HG03066 (cell line): ENCODE results near the gene EMC8.

ENCODE experiments used
- ATAC-seq: cut with Tn5 transposase; IDR thresholded peaks from one replicate; pipeline ENCODE4 v1.9.1; 2021; ENCODE audit warnings: low read depth; ENCODE audit not compliant: unreplicated experiment

The EMC8 gene

DNA sequence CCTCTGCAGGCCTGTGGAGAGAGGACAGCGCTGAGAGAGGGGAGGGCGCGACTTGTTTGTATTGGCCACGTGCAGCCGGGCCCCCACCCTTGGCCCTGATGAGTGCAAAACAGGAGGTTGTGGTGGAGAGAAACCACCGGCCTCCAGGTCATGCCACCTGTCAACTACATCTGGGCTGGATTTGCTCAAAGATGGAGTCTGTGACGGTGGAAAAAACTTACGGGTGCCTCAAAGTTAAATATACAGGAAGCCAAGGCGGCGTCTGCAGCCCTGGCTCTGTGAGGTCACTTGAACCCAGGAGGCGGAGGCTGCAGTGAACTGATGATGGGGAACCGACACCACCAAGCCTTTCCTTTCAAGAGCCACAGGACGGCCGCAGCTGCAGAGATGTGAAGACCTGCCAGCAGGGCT is 64.1 kb downstream of the EMC8 start:
- ATAC-seq: no peak

DNA sequence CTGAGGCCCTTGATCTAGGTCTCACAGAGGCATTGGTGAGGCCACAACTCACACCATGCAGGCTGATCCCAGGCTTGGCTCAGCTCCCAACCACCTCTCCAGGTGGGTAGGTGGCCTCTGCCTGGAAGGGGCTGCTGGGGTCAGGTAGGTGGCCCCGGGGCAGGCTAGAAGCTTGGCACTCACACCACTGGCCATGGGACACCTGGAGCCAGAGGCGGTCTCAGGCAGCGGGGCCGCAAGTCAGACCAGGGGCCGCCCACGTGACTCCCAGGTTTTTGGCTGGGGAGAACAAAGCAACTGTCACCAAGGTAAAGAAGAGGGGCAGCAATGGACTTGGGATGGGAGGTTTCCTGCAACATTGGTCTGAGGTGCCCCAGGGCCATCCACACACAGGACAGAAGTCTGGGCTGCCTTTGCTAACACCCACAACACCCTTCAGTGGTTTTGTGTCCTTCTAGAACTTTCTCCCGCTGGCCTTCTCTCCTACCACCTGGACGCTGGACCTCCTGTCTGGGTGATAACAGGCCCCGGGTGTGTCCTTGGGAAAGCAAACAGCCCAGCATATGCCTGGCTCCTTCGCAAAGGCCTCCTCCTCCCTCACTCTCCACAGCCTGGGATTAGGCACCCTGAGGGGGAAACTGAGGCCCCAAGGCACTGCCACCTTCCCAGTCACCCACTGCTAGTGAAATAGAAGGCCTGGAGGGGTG is 64.9 kb downstream of the EMC8 start:
- ATAC-seq: no peak

DNA sequence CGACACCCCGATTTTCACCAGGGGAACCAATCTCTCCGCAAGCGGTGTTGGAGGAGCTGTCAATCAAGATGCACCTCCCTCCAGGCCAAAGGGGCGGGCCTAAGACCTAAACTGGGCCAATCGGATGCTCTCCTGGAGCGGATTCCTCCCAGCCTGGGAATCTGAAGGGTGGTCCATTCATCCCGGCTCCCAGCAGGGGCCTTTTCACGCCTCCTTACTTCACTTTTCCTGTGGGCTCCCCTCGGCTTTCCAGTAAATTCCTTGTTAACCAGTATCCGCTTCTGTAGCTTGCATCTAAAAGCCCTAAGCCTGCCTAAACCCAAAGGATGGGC is 65.5 kb downstream of the EMC8 start:
- no peak for ATAC-seq

DNA sequence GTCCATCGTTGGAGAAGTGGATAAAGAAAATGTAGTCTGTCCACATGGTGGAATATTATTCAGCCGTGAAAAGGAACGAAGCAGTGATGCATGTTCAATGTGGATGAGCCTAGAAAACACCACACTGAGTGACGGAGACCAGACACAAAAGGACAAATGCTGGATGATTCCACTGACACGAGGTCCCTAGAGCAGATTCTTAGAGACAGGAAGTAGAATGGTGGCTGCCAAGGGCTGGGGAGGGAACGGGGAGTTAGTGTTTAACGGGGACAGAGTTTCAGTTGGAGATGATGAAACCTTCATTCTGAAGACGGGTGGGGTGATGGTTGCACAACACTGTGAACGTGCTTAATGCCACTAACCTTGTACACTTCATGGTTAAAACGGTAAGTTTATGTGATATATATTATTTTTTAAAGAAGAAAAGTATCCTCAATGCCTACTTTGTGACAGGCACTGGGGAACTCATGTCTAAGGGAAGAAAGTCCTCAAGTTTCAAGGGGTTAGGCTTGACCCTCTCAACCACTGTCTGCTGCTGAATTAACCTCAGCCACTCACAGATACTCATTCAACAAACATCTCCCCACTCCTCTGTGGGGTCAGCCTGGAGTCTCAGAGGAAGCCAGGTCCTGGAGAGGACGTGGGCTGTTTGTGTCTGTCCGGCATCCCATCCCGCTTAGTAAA is 66.0 kb downstream of the EMC8 start:
- ATAC-seq: no peak

DNA sequence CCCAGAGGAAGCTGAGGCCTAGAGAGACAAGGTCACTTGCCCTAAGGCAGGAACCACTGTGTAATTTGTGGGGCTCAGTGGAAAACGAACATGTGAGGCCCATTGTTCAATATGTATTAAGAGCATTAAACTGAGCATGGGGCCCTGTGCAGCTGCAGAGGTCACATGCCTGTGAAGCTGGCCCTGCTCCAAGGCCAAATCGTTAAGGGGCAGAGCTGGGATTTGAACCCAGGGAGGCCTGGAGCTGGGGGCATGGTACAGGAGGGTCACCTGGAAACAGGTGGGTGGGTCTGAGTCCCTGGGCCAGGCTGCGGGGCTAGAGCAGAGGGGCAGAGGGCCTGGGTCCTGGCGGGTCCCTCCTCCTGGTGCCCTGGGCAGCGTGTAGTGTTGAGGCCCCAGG is 68.2 kb downstream of the EMC8 start:
- no peak for ATAC-seq

DNA sequence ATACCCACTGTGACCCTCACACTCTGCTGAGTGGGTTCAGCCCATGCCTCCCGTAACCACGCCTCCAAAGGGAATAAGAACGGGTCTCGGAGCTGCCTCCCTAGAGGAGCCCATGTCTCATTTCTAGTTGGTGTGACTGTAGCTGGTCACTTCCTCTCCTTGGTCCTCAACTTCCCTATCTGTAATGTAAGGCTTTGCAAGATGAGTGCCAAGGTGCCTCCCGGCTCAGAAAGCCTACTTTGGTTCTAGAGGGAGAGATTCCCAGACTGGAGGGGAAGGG is 69.2 kb downstream of the EMC8 start:
- ATAC-seq: no peak

DNA sequence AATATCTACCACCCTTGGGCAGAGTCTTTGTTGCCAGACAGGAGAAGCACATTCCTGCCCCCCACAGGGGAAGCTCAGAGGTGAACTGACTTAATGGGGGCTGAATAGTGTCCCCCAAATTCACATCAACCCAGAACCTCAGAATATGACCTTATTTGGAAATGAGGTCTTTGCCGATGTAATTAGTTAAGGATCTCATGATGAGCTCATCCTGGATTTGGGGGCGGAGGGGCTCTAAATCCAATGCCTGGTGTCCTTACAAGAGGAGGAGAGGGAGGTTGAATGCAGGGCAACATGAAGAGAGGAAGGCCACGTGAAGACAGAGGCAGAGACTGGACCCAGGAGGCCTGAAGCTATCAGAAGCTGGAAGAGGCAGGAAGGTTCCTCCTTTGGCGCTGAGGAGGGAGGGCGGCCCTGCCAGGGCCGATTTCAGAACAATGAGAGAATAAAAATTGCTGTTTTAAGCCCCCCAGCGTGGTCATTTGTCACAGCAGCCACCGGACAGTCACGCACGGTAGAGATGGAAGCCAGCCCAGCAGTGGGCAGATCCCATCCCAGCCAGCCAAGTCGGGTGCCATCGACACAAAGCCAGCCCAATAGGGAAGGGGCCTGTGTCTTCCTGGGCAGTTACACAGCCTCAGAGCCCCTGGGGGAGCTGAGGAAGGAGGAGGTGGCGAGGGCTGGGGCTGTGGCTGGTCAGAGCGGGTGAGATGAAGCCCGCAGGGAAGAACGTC is 69.7 kb downstream of the EMC8 start:
- no peak for ATAC-seq

DNA sequence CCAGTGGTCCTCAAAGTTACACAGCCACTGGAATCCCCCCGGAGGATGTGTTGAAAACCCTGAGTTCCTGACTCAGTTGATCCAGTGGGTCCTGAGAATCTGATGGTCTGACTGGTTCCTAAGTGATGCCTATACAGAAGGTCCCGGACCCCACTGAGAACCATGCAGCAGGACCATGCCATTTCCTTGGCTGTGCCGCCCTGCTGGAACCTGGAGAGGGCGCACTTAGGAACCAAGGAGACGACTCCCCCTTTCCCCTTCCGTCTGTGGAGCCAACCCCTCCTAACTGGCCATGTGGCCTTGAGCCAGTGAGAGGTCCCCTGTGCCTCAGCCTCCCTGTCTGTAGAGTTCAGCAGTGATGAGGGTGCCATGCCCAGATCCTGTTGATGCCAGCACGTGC is 70.5 kb downstream of the EMC8 start:
- ATAC-seq: no peak
